GM21381 (cell line): Measurements from ENCODE around the gene NDUFA6.
"Not testable (repeated sequence)": the region's sequence is repeated elsewhere in the genome, so short reads cannot be mapped to it uniquely, and the experiment has no call there.

Experiments used
- ATAC-seq: cut with Tn5 transposase; IDR thresholded peaks from one replicate; pipeline ENCODE4 v1.9.1; 2021; ENCODE audit warnings: mild to moderate bottlenecking, moderate library complexity; ENCODE audit not compliant: unreplicated experiment

Gene NDUFA6

DNA sequence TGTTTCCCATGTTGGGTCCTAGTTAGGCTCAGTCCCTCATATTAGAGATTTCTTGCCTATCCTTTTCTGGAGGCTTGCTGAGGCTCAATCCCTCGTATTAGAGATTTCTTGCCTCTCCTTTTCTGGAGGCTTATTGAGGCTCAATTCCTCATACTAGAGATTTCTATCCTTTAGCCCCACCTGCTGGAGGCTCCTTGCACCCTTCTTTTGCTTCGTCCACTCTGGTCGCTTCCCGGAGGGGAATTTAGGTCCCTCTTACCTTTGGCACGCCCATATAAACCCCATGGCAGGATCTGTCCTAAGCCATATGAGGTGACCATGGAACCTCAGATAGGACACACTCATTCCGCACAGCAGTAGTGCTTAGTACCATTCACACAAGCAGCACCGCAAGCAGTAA is 24.1 kb upstream of the NDUFA6 start:
- no peak for ATAC-seq

DNA sequence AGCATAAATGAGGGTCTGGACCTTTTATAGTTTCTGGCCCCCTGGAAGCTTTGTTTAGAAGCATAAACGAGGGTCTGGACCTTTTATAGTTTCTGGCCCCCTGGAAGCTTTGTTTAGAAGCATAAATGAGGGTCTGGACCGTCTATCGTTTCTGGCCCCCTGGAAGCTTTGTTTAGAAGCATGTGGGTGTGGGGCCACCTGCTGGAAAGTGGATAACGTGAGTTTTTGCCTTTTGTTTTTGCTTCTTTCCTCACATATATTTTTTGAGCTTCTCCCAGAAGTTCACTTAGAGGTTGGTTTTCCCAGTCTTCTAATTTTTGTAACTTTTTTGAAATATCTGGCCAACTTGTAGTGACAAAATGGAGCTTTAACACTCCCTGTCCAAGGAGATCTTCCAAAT is 22.2 kb upstream of the NDUFA6 start:
- ATAC-seq = not testable (repeated sequence)

DNA sequence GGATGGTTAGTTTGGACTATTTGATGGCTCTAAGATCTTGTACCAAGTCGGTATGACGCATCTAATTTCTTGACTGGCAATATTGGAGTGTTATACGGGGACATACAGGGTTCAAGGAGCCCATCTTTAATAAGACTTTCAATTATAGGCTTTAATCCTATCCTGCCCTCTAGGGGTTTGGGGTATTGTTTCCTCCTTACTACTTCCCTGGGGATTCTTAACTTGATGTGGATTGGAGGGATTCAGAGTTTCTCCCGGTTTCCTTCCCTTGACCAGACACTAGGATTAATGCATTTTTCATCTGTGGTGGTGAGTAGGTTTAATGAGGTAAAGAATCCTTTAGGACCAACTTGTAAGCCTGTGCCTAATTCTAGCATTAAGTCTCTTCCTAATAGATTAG is 21.2 kb upstream of the NDUFA6 start:
- no peak for ATAC-seq

DNA sequence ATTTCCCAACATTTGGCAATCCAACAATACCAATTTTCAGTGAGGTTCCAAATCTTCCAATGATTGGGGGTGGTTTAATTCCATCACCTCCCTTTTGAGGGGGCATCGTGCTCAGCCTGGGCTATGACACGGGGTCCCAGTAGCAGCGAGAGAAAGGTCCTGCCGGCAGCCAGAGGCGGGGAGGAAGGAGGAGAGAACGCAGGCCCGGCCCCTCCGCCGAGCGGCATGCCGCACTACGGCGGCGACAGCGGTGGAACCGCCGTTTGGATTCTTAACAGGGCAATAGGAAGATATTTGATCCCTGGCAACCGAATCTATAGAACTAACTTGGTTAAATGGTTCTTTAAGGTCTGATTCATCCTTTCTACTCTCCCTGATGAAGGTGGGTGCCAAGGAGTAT is 18.3 kb upstream of the NDUFA6 start:
- no peak for ATAC-seq

DNA sequence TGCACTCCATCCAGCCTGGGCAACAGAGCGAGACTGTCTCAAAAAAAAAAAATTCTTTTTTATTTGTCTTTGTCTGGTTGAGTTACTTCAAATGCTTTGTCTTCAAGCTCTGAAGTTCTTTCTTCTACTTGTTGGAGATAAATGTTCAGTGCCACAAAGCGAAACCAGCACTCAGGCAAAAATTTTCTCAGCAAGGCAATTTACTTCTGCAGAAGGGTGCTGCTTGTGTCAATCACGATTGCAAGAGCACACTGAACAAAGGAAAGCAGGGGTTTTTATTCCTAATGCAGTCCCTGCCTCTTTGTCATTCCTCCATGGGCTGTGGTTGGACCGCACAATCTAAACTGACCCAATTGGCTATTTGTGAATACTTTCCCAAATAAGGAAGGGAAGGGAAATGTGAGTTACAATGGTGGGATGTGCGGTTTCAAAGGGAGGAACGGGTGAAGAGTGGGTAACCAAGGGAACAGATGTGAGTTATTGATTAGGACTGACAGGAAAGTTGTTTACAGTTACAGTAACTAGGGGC is 13.8 kb upstream of the NDUFA6 start:
- not testable (repeated sequence) for ATAC-seq

DNA sequence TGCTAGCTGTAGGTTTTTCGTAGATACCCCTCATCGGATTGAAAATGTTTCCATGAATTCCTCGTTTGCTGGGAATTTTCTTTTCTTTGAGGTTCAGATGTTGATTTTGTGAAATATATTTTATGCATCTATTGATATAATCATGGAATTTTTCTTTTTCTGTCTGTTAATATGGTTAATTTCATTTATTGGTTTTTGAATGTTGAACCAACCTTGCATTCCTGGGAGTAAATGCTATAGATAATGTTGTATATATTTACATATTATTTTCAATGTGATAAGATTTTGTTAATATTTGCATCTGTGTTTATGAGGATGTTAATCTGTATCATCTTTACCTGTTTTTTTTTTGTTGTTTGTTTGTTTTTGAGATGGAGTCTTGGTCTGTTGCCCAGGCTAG is 10.6 kb upstream of the NDUFA6 start:
- ATAC-seq = no peak

DNA sequence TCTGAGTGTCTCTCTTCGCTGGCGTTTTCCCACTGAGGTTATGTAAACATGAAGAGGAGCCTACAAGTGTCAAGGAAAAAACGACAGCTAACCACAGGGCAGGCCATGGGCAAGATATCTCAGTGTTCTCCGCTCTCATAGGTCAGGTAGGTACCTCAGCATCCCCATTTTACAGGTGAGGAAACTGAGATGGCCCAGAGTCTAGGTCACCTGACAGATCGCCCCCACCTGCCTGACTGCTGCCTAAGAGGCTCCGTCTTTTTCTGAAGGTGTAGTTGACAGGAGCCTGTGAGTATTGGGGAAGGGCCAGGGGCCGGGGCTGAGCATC is 847 bp upstream of the NDUFA6 start:
- no peak for ATAC-seq

DNA sequence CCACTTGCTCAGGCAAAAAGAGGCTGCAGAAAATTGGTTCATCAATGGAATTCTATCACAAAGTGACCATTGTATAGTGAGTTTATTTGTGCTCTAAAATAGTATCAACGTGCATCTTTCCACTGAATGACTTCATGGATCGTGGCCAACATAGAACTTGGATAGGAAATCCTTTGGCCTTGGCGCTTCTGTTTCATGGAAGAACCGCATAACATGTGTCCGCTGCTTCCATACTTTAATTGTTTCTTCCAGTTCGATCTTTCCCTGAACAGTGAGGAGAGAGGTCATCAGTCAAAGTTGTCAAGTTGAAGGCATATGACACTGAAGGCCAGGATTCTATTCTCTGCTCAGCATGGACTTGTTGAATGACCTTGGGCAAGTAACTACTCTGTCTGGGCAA is 4.5 kb downstream of the NDUFA6 start:
- no peak for ATAC-seq

DNA sequence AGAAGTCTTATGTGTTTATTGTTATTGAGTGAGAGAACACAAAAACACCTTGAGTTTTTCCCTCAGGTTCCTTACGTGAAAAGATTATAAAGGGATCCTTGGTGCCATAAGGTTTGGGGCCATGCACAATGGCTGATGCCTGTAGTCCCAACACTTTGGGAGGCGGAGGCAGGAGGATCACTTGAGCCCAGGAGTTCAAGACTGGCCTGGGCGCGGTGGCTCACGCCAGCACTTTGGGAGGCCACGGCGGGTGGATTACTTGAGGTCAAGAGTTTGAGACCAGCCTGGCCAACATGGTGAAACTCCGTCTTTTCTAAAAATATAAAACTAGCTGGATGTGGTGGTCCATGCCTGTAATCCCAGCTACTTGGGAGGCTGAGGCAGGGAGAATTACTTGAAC is 5.7 kb downstream of the NDUFA6 start:
- no peak for ATAC-seq

DNA sequence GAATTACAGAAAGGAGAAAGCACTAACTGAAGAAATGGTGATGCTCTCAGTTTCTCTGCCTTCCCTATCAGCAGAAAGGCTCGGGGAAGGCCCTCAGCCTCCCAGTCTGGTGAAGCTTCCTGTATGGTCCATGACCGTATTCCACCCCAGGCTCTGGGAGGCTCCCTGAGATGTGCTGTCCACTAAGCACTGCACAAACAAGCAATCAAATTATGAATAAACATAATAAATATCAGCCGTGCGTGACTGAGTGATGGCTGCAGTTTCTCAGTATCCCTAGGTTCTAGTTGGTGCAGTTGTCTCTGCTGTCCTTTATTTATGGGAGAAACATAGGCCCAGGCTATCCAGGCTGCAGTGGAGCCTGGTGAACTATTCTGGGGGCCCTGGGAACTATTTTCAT is 7.5 kb downstream of the NDUFA6 start:
- ATAC-seq = no peak

DNA sequence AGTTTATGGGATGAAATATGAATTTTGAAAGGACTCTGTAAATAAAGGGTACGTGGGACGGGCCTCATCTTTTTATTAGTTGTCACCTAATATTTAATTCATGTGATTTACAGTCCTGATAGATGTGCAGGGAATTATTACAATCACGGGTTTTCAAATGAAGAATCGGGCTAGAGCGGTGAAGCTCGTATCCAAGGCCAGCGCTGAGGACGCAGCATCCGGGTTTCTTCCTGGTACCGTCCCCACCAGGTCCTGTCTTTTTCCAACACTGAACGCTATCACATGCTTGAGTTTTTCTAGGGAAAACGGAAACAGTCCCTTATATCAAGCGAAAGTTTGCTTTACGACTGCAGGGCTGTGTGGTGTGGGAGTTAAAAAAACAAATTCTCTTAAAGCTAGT is 10.3 kb downstream of the NDUFA6 start:
- ATAC-seq = no peak

DNA sequence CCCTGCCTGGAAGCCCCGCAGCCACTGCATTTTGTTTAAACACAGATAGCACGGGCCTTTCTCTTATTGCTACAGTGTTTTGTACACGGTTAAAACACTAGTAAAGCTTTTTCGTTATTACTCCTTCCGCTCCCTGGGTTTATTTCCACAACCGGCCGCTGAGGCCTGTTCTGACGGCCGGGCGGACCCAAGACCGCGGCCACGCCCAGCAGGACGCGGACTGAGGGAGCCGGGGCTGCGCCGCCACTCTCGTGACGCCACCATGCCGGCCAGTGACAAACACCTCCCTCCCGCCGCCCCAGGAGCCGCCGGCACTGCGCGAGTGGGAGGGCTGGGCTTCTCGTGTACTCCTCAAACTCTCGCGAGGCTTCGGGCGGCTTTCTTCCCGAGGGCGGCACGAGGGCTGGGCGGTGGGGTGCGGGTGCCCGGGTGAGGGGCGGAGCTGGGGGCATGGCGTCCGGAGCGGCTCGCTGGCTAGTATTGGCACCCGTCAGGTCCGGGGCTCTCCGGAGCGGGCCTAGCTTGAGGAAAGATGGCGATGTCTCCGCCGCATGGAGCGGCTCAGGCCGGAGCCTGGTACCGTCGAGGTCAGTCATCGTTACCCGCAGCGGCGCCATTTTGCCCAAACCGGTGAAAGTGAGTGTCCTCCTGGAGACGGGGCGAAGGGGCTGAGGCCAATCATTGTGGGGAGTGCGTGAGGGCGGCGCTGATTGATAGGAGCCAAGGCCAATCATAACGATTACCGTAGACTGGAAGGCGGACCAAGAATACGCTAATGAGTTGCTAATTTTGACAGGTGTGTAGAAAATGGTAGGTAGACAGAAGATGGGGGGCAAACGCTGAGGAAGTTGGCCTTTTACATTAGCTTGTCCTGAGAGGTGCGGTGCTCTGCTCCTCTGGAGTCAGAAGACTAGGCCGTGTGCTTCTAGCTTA is 11.0 kb downstream of the NDUFA6 start, which contains the start of gene SMDT1:
SMDT1 (plus strand) TSS at position 382 of the 933 bp plus-strand sequence; CDS start at position 451, 69 bp downstream.
- ATAC-seq = peak; percentile 85

DNA sequence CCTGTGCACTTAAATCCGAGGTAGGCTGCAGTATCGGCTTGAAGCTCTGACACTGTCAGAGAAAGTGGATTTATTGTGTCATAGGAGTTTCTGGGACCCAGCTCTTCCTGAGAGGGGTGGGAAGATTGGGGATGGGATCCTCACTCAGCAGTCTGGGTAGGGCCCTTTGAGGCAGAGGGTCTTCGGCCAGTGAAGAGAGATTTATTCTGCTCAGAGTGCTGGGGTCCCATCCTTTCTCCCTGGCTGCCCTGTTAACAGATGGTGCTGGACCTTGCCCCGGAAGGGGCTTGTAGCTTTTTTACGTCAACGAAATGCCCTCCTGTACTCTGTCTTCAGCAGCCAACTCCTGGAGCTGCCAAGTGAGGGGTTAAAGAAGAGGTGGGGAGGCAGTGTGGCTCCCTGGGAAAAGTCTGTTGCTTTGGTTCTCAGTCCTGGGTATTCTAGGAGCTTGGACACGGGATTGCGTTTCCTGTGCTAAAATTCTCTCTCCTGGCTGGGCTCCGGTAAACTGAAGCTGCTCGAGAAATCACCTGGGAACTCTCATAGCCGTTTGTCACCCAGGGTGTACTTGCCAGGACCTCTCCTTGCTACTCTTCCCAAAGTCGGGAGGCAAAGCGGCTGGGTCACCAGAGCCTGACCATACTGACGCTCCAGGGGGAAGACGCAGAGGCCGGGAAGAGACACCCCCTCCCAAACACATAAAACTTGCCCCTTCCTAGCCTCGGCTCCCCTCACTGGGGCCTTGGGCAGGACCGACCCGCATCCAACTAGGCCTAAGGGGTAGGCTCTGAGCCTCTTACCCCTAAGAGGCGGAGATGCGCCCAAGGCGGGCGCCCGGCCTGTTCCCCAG is 11.9 kb downstream of the NDUFA6 start:
- ATAC-seq = peak; percentile 10

DNA sequence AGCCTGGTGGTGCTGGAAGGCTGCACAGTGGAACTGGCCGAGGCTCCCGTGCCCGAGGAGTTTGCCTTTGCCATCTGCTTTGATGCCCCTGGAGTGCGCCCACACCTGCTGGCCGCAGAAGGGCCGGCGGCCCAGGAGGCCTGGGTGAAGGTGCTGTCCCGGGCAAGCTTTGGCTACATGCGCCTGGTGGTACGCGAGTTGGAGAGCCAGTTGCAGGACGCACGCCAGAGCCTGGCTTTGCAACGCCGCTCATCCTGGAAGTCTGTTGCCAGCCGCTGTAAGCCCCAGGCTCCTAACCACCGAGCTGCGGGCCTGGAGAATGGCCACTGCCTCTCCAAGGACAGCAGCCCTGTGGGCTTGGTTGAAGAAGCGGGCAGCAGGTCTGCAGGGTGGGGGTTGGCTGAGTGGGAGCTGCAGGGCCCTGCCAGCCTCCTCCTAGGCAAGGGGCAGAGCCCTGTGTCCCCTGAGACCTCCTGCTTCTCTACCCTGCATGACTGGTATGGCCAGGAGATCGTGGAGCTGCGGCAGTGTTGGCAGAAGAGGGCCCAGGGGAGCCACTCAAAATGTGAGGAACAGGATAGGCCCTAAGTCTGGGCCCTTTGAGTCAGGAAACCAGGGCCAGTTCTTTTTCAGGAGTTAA is 13.0 kb downstream of the NDUFA6 start:
- no peak for ATAC-seq

DNA sequence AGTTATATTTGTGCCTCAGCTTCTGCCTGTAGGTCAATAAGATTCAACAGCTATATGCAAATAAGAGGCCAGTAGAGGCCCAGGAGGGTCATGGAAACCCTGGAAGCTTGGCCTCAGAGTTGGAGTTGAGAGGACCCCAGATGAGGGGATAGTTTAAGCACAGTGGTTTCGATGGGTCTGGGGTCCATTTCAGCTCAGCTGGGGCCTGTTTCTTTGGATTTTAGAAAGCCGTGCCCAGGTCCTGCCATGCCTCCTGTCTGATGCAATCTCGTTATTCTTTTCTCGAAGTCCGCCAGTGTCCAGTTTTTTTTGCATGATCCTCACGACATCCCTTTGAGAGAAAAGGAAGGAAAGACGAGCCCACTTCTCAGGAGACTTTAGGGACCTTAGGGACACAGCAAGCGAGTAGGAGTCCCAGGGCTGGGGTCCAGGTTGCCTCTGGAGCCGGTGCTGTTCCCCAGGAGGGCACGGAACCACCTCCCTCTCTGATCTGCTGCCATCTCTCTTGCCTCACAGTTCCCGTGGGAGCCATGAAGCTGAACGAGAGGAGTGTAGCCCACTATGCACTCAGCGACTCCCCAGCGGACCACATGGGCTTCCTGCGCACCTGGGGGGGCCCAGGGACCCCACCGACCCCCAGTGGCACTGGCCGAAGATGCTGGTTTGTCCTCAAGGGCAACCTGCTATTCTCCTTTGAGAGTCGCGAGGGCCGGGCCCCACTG is 13.6 kb downstream of the NDUFA6 start:
- no peak for ATAC-seq

DNA sequence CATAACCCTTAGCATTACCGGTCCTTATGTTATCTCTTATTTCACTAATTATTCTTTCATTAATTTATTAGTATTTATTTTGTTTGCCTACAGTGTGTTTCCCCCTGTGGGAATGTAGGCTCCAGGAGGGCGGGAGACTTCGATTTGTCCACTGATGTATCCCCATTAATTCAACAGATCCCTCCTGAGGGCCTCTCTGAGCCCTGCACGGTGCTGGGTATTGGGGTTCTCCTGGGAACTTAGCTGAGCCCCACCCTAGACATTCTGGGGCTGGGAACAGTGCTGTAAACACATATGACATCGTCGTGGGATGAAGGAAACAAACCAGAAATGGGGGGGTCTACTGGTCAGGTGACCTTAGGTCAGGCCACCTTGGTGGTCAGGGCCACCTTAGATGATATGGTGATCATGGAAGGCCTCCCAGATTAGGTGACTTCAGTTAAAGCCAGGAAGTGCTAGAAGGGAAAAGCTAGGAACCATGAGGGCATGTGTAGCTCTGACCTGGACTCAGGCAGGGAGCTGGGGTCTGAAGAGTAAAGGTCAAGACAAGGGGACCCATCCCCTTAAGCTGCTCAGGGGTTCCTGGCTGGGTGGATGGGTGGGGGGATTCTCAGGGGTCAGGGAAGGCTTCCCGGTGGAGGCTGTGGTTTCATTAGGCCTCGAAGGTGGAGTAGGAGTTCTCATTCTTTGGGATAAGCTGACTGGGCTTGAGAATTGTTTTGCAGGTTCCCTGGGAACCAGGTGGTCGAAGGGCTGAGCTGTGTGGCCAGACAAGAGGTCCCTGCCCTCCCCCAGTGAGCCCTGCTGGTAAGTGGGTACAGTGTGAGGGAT is 15.5 kb downstream of the NDUFA6 start:
- ATAC-seq = no peak

DNA sequence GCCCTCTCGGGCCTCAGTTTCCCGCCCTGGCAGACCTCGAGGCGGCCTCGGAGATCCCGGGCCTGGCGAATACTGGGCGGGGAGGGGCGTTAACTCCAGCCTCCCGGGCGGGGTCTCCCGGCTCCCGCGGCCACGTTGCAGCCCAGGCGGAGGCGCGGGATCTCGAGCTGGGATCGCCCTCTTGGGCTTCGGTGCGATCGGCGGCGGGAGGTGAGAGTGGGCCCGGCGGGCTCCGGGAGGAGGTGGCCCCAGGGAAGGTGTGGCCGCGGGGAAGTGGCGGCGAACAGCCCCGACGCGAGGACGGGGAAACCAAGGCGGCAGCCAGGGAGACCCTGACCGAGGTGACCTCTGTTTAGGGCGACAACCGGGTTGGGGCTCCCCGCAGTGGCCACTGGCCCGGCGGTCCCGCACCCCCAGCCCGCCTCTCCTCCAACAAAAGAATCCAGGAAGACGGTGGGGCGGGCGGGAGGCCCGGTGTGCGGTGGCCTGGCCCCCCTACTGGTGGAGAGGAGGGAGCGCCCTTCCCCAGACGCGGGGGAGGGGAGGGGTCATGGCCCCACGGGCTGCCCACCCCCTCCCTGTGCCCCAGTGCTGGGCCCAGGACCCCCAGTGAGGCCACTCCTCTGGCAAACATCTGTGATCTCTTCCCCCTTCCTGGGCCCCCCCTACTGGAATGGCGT is 16.3 kb downstream of the NDUFA6 start, which contains the start of gene PHETA2:
PHETA2 (plus strand) TSS at position 117 of the 680 bp plus-strand sequence. CDS start 3,046 bp downstream, outside the sequence.
- no peak for ATAC-seq

DNA sequence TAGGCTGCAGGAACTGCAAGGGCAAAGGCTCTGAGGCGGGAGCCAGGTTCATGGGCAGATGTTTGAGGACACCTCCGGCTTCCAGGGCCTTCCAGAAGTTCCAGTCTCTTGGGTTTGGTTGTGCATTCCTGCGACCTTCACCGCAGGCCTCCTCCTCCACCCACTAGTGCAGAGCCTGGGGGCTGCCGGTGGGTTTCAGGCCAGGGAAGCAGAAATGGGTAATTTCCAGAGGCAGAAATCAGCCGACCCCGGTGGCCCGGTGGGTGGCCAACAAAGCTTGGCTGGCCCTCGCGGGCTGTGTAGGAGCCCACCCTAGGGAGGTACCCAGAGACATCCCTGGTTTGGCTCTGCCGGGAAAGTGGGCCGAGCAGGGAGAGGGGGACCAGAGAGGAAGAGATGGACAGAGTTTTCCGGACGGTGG is 16.9 kb downstream of the NDUFA6 start:
- no peak for ATAC-seq
